IMR-90 (cell line): ENCODE results near the gene ZNF486. TPM values are rescaled to one million over a fixed set of nuclear protein-coding genes. Genes with fewer than 3 reads are reported as not detected.

ENCODE experiments used
- ATAC-seq: fragments of 200-7000 bp; cut with Tn5 transposase; 2 replicates; pipeline ENCODE4 v1.9.1; 2020; ENCODE audit warnings: low read depth, mild to moderate bottlenecking, moderate library complexity
- BruUV-seq: library from RNA; stranded (reverse); fragments of 400-500 nt; replicated peaks from 2 replicates; lab custom pipeline; 2021; lab: Mats Ljungman, UMichigan
- CTCF ChIA-PET: fragments of 300-600 bp; formaldehyde crosslinking; extraction: SDS; loops from one replicate; lab custom pipeline; 2021; ENCODE audit warnings: antibody characterized with exemption; lab: Yijun Ruan, JAX
- POLR2A ChIA-PET: fragments of 300-600 bp; sonication (Branson Sonifier 250); formaldehyde crosslinking; loops from one replicate; lab custom pipeline; 2022; ENCODE audit warnings: antibody characterized with exemption; ENCODE audit not compliant: unreplicated experiment; lab: Charles Lee
- DNase-seq: peaks from one replicate; pipeline ENCODE4 v3.0.0; 2013
- H2AFZ ChIP-seq: replicated peaks from 2 replicates; pipeline ENCODE3; 2013; ENCODE audit warnings: low read length, mild to moderate bottlenecking; ENCODE audit not compliant: poor library complexity
- H2AK5ac ChIP-seq: 2 replicates; pipeline ENCODE4 v1.6.1; 2013; ENCODE audit warnings: low read depth, low read length, inconsistent platforms
- H2AK9ac ChIP-seq: replicated peaks from 2 replicates; pipeline ENCODE3; 2013; ENCODE audit warnings: mild to moderate bottlenecking, low read depth, low read length, moderate library complexity; ENCODE audit not compliant: poor library complexity
- H2BK120ac ChIP-seq: 2 replicates; pipeline ENCODE4 v1.6.1; 2013; ENCODE audit warnings: low read depth, low read length, inconsistent platforms
- H2BK15ac ChIP-seq: 3 replicates; pipeline ENCODE4 v1.6.1; 2013; ENCODE audit warnings: low read depth, low read length, inconsistent platforms
- H2BK20ac ChIP-seq: 2 replicates; pipeline ENCODE4 v1.6.1; 2013; ENCODE audit warnings: low read depth, mild to moderate bottlenecking, inconsistent platforms, low read length, moderate library complexity
- H2BK5ac ChIP-seq: 2 replicates; pipeline ENCODE4 v1.6.1; 2013; ENCODE audit warnings: mild to moderate bottlenecking, low read depth, low read length, inconsistent platforms; ENCODE audit not compliant: poor library complexity, severe bottlenecking
- H3K14ac ChIP-seq: replicated peaks from 2 replicates; pipeline ENCODE4 v1.6.1; 2013; ENCODE audit warnings: low read depth, low read length, inconsistent platforms
- H3K18ac ChIP-seq: 2 replicates; pipeline ENCODE4 v1.6.1; 2013; ENCODE audit warnings: low read depth, low read length, control low read depth
- H3K23ac ChIP-seq: 2 replicates; pipeline ENCODE4 v1.6.1; 2013; ENCODE audit warnings: low read depth, low read length, inconsistent platforms
- H3K27ac ChIP-seq: 2 replicates; pipeline ENCODE4 v1.5.1; 2013; ENCODE audit warnings: mild to moderate bottlenecking, control low read depth, low read length; ENCODE audit not compliant: insufficient read depth
- H3K27me3 ChIP-seq: 2 replicates; pipeline ENCODE4 v1.6.1; 2013; ENCODE audit warnings: low read length; ENCODE audit not compliant: control insufficient read depth, insufficient read depth
- H3K36me3 ChIP-seq: 2 replicates; pipeline ENCODE4 v1.6.1; 2013; ENCODE audit warnings: low read length, mixed read lengths; ENCODE audit not compliant: control insufficient read depth, insufficient read depth
- H3K4ac ChIP-seq: 2 replicates; pipeline ENCODE4 v1.6.1; 2013; ENCODE audit warnings: low read depth, low read length, inconsistent platforms
- H3K4me1 ChIP-seq: 2 replicates; pipeline ENCODE4 v1.6.1; 2013; ENCODE audit warnings: low read length, mixed read lengths; ENCODE audit not compliant: control insufficient read depth, insufficient read depth
- H3K4me2 ChIP-seq: 2 replicates; pipeline ENCODE4 v1.6.1; 2013; ENCODE audit warnings: low read depth, mild to moderate bottlenecking, control low read depth, low read length, moderate library complexity
- H3K4me3 ChIP-seq: 2 replicates; pipeline ENCODE4 v1.5.1; 2013; ENCODE audit warnings: low read depth, mild to moderate bottlenecking, control low read depth, low read length, moderate library complexity; ENCODE audit not compliant: insufficient read depth
- H3K56ac ChIP-seq: 2 replicates; pipeline ENCODE4 v1.6.1; 2013; ENCODE audit warnings: low read length, inconsistent platforms; ENCODE audit not compliant: insufficient read depth; ENCODE audit errors: extremely low read depth
- H3K79me1 ChIP-seq, 2 experiments: 2 replicates each; pipeline ENCODE4 v1.6.1; 2013; ENCODE audit warnings: low read length in 2 of 2, inconsistent platforms in 1 of 2, low read depth in 1 of 2
- H3K9ac ChIP-seq: 2 replicates; pipeline ENCODE4 v1.6.1; 2013; ENCODE audit warnings: low read depth, low read length, control low read depth
- H3K9me1 ChIP-seq: 2 replicates; pipeline ENCODE4 v1.6.1; 2013; ENCODE audit warnings: low read length, inconsistent platforms; ENCODE audit not compliant: insufficient read depth
- H3K9me3 ChIP-seq: 2 replicates; pipeline ENCODE4 v1.6.1; 2013; ENCODE audit warnings: low read length; ENCODE audit not compliant: control insufficient read depth, insufficient read depth
- H4K20me1 ChIP-seq: 2 replicates; pipeline ENCODE4 v1.6.1; 2013; ENCODE audit warnings: low read length, inconsistent platforms; ENCODE audit not compliant: insufficient read depth
- H4K5ac ChIP-seq: 2 replicates; pipeline ENCODE4 v1.6.1; 2013; ENCODE audit warnings: mild to moderate bottlenecking, low read depth, low read length, control low read depth
- H4K8ac ChIP-seq, 2 experiments: 2 replicates each; pipeline ENCODE4 v1.6.1; 2013; ENCODE audit warnings: low read depth in 2 of 2, low read length in 2 of 2, control low read depth in 1 of 2, inconsistent platforms in 1 of 2
- H4K91ac ChIP-seq: 2 replicates; pipeline ENCODE4 v1.6.1; 2013; ENCODE audit warnings: low read depth, low read length, inconsistent platforms; ENCODE audit not compliant: insufficient read depth
- CEBPB ChIP-seq: IDR thresholded peaks from 2 replicates; pipeline ENCODE4 v1.6.1; 2012; ENCODE audit warnings: low read depth, low read length, improper control_type of control experiment
- RCOR1 ChIP-seq: IDR thresholded peaks from 2 replicates; pipeline ENCODE4 v1.6.1; 2012; ENCODE audit warnings: mild to moderate bottlenecking, low read length, improper control_type of control experiment; ENCODE audit not compliant: insufficient replicate concordance
- SMC3 ChIP-seq: fragments of 150-350 bp; IDR thresholded peaks from 2 replicates; pipeline ENCODE4 v1.6.1; 2016; ENCODE audit warnings: low read depth, mild to moderate bottlenecking, antibody characterized with exemption, low read length, moderate library complexity
- WGBS, 2 experiments: methylation state at CpG; one replicate each; pipeline versions ENCODE4 v1.1.5 to v1.1.7; 2013; ENCODE audit warnings: missing lambda C conversion rate in 2 of 2; ENCODE audit not compliant: insufficient read length in 1 of 2; ENCODE audit errors: extremely low coverage in 2 of 2; 5-methylcytosine and 5-hydroxymethylcytosine counted together
- dilution Hi-C: fragments of 300-500 bp; cut with HindIII; formaldehyde crosslinking; loops from one replicate; pipeline ENCODE4 v1.14.3; 2018; ENCODE audit warnings: low sequenced_read_pairs; ENCODE audit not compliant: unreplicated experiment
- in situ Hi-C: fragments of 300-500 bp; cut with MboI; formaldehyde crosslinking; loops from 3 replicates; pipeline ENCODE4 v1.14.3; 2019; ENCODE audit warnings: low sequenced_read_pairs, inconsistent platforms, mixed read lengths
- intact Hi-C: fragments of 100-400 bp; cut with micrococcal nuclease; formaldehyde crosslinking; loops from 2 replicates; pipeline ENCODE4 v1.10.0; 2022
- polyA plus RNA-seq, 3 experiments: library from polyadenylated mRNA; depleted of rRNA; stranded (reverse); fragments of >200 nt; gene quantifications; 2 replicates each; pipeline ENCODE4 v1.2.3, GENCODE V29; 2012; ENCODE audit warnings: low replicate concordance in 1 of 3
- total RNA-seq: library from RNA; depleted of rRNA; stranded (reverse); fragments of >200 nt; gene quantifications from 2 replicates; pipeline ENCODE4 v1.2.3, GENCODE V29; 2012

ZNF486 gene
- total and polyA plus RNA-seq, 2 of the 4 experiments (the other 2 are of a cell fraction) = 2.2 to 4.1 TPM

DNA sequence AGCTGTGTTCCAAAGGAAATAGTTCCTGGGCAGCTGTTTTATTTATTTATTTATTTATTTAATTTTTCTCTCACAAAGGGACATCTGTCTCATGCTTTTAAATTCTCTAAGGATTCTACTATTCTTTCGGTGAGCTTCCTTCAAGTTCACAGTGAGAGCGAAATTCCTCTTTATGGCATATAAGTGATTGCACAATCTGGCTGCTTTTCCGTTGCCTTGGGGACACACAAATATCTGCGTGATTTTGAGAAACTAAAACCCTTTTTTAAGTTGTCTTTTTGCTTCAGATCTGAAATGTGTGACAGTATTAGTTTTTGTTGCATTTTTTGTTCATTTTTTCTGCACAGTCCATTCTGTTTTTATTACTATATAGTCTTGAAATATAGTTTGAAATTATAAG lies 19.2 kb downstream of the ZNF486 start:
- no peaks in the 10 kb centered on the region for H3K27me3 ChIP-seq
- H3K4ac ChIP-seq = no peak overlapping the region
- BruUV-seq = no TSS peak
- H3K27ac ChIP-seq = no peak overlapping the region
- H3K18ac ChIP-seq = no peak overlapping the region
- no peak overlapping the region for H4K5ac ChIP-seq
- no peaks in the 10 kb centered on the region for H3K9me1 ChIP-seq
- no peak overlapping the region for H2AK5ac ChIP-seq
- no peak overlapping the region for H4K8ac ChIP-seq
- no peak overlapping the region for H3K56ac ChIP-seq
- no peak overlapping the region for H2BK120ac ChIP-seq
- DNase-seq = no peak
- H2BK15ac ChIP-seq = no peak overlapping the region
- H3K79me1 ChIP-seq = no peaks in the 10 kb centered on the region; a peak in 1 of 4 replicates
- H3K9me3 ChIP-seq = peaks cover 3% of the 10 kb centered on the region; the same call in 1 of the 2 replicates
- ChIA-PET POLR2A (no interaction called here), CTCF (interaction anchor here (0.6 to 0.7 kb wide), 2 partner anchors 30 to 226 kb away, joined by 3 to 4 read pairs; no protein-coding TSS in a partner anchor)
- WGBS, 2 experiments = no CpG with 5 or more reads among the region's 4 CpGs
- intact Hi-C loops = no loop called here
- dilution Hi-C loops = no loop called here
- no peak overlapping the region for H2BK5ac ChIP-seq
- no peaks in the 10 kb centered on the region for H3K4me1 ChIP-seq
- H2AFZ ChIP-seq = no peak overlapping the region
- H2BK20ac ChIP-seq = no peak overlapping the region
- H3K14ac ChIP-seq = no peak overlapping the region
- no peak overlapping the region for H3K23ac ChIP-seq
- H4K91ac ChIP-seq = no peak overlapping the region
- no peak overlapping the region for H3K4me2 ChIP-seq
- in situ Hi-C loops = no loop called here
- TF ChIP-seq CEBPB (peak; percentile 74), SMC3 (no peak), RCOR1 (no peak)
- no peak for ATAC-seq
- H3K9ac ChIP-seq = no peak overlapping the region
- no peak overlapping the region for H3K4me3 ChIP-seq
- peaks cover 12% of the 10 kb centered on the region for H3K36me3 ChIP-seq
- no peaks in the 10 kb centered on the region for H4K20me1 ChIP-seq
- no peak overlapping the region for H2AK9ac ChIP-seq
